ENCODE data around the gene PRUNE2.

GRCh38 chr9:76619640-76620039, 286.3 kb downstream of the PRUNE2 start:
- TF ChIP-seq CTCF (IDR thresholded peaks at IDR 0.05), result no peak
- no peak for TF ChIP-seq POLR2A (IDR thresholded peaks at IDR 0.05)
